K562 (cell line): ENCODE data around the gene PARK7. TPM values are rescaled to one million over a fixed set of nuclear protein-coding genes. Genes with fewer than 3 reads are reported as not detected.

Experiments
- ATAC-seq: fragments of 200-7000 bp; cut with Tn5 transposase; 3 replicates; pipeline ENCODE4 v1.9.1; 2020; ENCODE audit warnings: moderate library complexity
- BruUV-seq: library from RNA; stranded (reverse); fragments of 400-500 nt; replicated peaks from 2 replicates; lab custom pipeline; 2021; lab: Mats Ljungman, UMichigan
- CTCF ChIA-PET: fragments of 300-600 bp; formaldehyde crosslinking; extraction: SDS; loops from one replicate; lab custom pipeline; 2021; ENCODE audit warnings: low intra/inter-chr PET ratio; lab: Yijun Ruan, JAX
- POLR2A ChIA-PET: fragments of 300-600, 350-650 bp; sonication (Branson Sonifier 250); formaldehyde crosslinking; extraction: SDS; loops from one replicate; lab custom pipeline; 2021; ENCODE audit warnings: antibody characterized with exemption, inconsistent platforms; lab: Yijun Ruan, JAX
- DNase-seq, 4 experiments: peaks; one replicate each; pipeline versions ENCODE4 v3.0.0 to v3.0.0-alpha.2; 2011 to 2018; ENCODE audit warnings: low spot score in 3 of 4, mixed read lengths in 3 of 4; ENCODE audit errors: extremely low read depth in 1 of 4
- FAIRE-seq: peaks from 2 replicates; lab custom pipeline; 2011; peaks lifted over from hg19 to GRCh38; lab: Jason Lieb, UNC
- H2AFZ ChIP-seq: 2 replicates; pipeline ENCODE4 v1.6.0; 2011; ENCODE audit warnings: low read depth, low read length, control low read depth, inconsistent platforms
- H3K27ac ChIP-seq: fragments of 200-600 bp; 3 replicates; pipeline ENCODE4 v1.8.0; 2011; ENCODE audit warnings: low read depth, mild to moderate bottlenecking, control low read depth, inconsistent platforms, low read length, moderate library complexity, mixed read lengths; ENCODE audit errors: extremely low read depth
- H3K27me3 ChIP-seq, 2 experiments: fragments of 300-600 bp in 1 of 2; 2 replicates in 1 of 2; 3 replicates in 1 of 2; pipeline versions ENCODE4 v1.6.0 to v1.8.0; 2011; ENCODE audit warnings: inconsistent platforms in 2 of 2, low read length in 2 of 2, mild to moderate bottlenecking in 1 of 2, mixed read lengths in 1 of 2, moderate library complexity in 1 of 2; ENCODE audit not compliant: control insufficient read depth in 2 of 2, insufficient read depth in 2 of 2
- H3K36me3 ChIP-seq: fragments of 300-600 bp; 3 replicates; pipeline ENCODE4 v1.8.0; 2011; ENCODE audit warnings: mild to moderate bottlenecking, low read length, inconsistent platforms; ENCODE audit not compliant: control insufficient read depth, insufficient read depth
- H3K4me1 ChIP-seq, 2 experiments: fragments of 200-600 bp in 1 of 2; replicated peaks in 1 of 2; 2 replicates in 1 of 2; 3 replicates in 1 of 2; pipeline versions ENCODE4 v1.5.1 to v1.8.0; 2011; ENCODE audit warnings: inconsistent platforms in 2 of 2, low read length in 2 of 2, mild to moderate bottlenecking in 1 of 2, mixed read lengths in 1 of 2, moderate library complexity in 1 of 2; ENCODE audit not compliant: control insufficient read depth in 2 of 2, insufficient read depth in 2 of 2
- H3K4me2 ChIP-seq: 2 replicates; pipeline ENCODE4 v1.6.1; 2011; ENCODE audit warnings: low read length, control low read depth, inconsistent platforms, mixed read lengths; ENCODE audit not compliant: insufficient read depth
- H3K4me3 ChIP-seq: fragments of 200-600 bp; sonication (generic), shearing (Covaris generic); 2 replicates; pipeline ENCODE4 v1.5.1; 2016; ENCODE audit warnings: control low read depth, inconsistent platforms
- H3K79me2 ChIP-seq: fragments of 200-600 bp; 3 replicates; pipeline ENCODE4 v1.8.0; 2011; ENCODE audit warnings: low read length, inconsistent platforms; ENCODE audit not compliant: control insufficient read depth, insufficient read depth
- H3K9ac ChIP-seq, 2 experiments: 2 replicates each; pipeline versions ENCODE4 v1.6.0 to v1.6.1; 2011; ENCODE audit warnings: low read depth in 2 of 2, low read length in 2 of 2, control low read depth in 1 of 2, inconsistent platforms in 1 of 2, mild to moderate bottlenecking in 1 of 2, mixed read lengths in 1 of 2; ENCODE audit not compliant: insufficient read depth in 1 of 2
- H3K9me1 ChIP-seq: one replicate; pipeline ENCODE4 v1.6.0; 2011; ENCODE audit warnings: inconsistent platforms, mild to moderate bottlenecking, low read length, moderate library complexity; ENCODE audit not compliant: control insufficient read depth, insufficient read depth
- H3K9me3 ChIP-seq: replicated peaks from 2 replicates; pipeline ENCODE4 v1.5.1; 2011; ENCODE audit warnings: low read depth, low read length, inconsistent platforms; ENCODE audit not compliant: control insufficient read depth, insufficient read depth
- H4K20me1 ChIP-seq: replicated peaks from 2 replicates; pipeline ENCODE4 v1.6.1; 2011; ENCODE audit warnings: low read length, inconsistent platforms, mixed read lengths; ENCODE audit not compliant: control insufficient read depth, insufficient read depth
- AFF1 ChIP-seq, 2 experiments: fragments of 450-650 bp; IDR thresholded peaks; 2 replicates each; pipeline ENCODE4 v1.6.1; 2018; ENCODE audit warnings: mild to moderate bottlenecking in 2 of 2, low read depth in 1 of 2; ENCODE audit not compliant: partially characterized antibody in 2 of 2
- C11orf30 ChIP-seq: fragments of 450-650 bp; IDR thresholded peaks from 2 replicates; pipeline ENCODE4 v1.6.1; 2016; ENCODE audit warnings: low read depth, mild to moderate bottlenecking
- CBX3 ChIP-seq, 2 experiments: IDR thresholded peaks; 1 replicate in 1 of 2; 2 replicates in 1 of 2; pipeline ENCODE4 v1.6.1; 2012; ENCODE audit warnings: inconsistent platforms in 2 of 2, low read length in 2 of 2, borderline replicate concordance in 1 of 2, control low read depth in 1 of 2
- HNRNPL ChIP-seq: fragments of 200-400 bp; formaldehyde crosslinking; IDR thresholded peaks from 2 replicates; pipeline ENCODE4 v1.6.1; 2017; ENCODE audit warnings: low read depth, mild to moderate bottlenecking, low read length
- MAFF ChIP-seq: IDR thresholded peaks from 2 replicates; pipeline ENCODE4 v1.6.1; 2012; ENCODE audit warnings: low read length, improper control_type of control experiment
- MAFK ChIP-seq: IDR thresholded peaks from 2 replicates; pipeline ENCODE4 v1.6.1; 2011; ENCODE audit warnings: low read length, improper control_type of control experiment
- MCM5 ChIP-seq: fragments of 450-650 bp; IDR thresholded peaks from 2 replicates; pipeline ENCODE4 v1.6.1; 2016; ENCODE audit warnings: low read depth
- TEAD4 ChIP-seq, 2 experiments: sonication (generic) in 1 of 2; formaldehyde crosslinking in 1 of 2; IDR thresholded peaks; 2 replicates each; pipeline versions ENCODE4 v1.6.1 to v1.8.0; 2012 to 2022; ENCODE audit warnings: borderline replicate concordance in 1 of 2, inconsistent platforms in 1 of 2, low read length in 1 of 2, mild to moderate bottlenecking in 1 of 2, missing genetic modification reagents in 1 of 2
- ZNF316 ChIP-seq: fragments of 450-650 bp; IDR thresholded peaks from 2 replicates; pipeline ENCODE4 v1.6.1; 2016
- WGBS: fragments of 100-300 bp; shearing (Covaris generic); methylation state at CpG from one replicate; pipeline ENCODE4 v1.1.6; 2016; ENCODE audit warnings: low coverage, mixed read lengths; ENCODE audit not compliant: insufficient coverage; ENCODE audit errors: missing lambda C conversion rate; 5-methylcytosine and 5-hydroxymethylcytosine counted together
- in situ Hi-C: fragments of 300-500 bp; cut with MboI; formaldehyde crosslinking; loops from 4 replicates; pipeline ENCODE4 v1.15.0; 2018; ENCODE audit warnings: inconsistent platforms, mixed read lengths
- intact Hi-C: fragments of 100-400 bp; cut with micrococcal nuclease; formaldehyde crosslinking; loops from 2 replicates; pipeline ENCODE4 v1.14.2; 2022
- polyA plus RNA-seq, 8 experiments: library from polyadenylated mRNA; depleted of rRNA in 4 of 8; stranded (reverse) in 5 of 8; unstranded in 3 of 8; fragments of >200 nt; fragmentation: Nextera tagmentation in 2 of 8; fragmentation: Illumina TruSeq in 1 of 8; extraction: Ambion mirVana in 2 of 8; extraction: Trizol in 1 of 8; gene quantifications; 2 replicates each; pipeline versions ENCODE4 v1.2.1 to v1.2.3, GENCODE V29; 2011 to 2014; ENCODE audit warnings: inconsistent platforms in 1 of 8, missing spikeins in 1 of 8
- total RNA-seq, 7 experiments: library from RNA; depleted of rRNA in 6 of 7; stranded (reverse); fragments of >200 nt in 6 of 7; fragmentation: Illumina TruSeq in 2 of 7; extraction: Trizol in 2 of 7; gene quantifications; 2 replicates each; pipeline versions ENCODE4 v1.2.1 to v1.2.3, GENCODE V29; 2011 to 2021; ENCODE audit warnings: low replicate concordance in 1 of 7
- TF ChIP-seq, protein P1 (sequence below): fragments of 450-650 bp; conservative IDR thresholded peaks from 2 replicates; pipeline ENCODE4 v1.6.1; 2016; ENCODE audit warnings: missing genetic modification characterization, low read depth, mild to moderate bottlenecking, control low read depth, missing compliant biosample characterization
- TF ChIP-seq, protein P2 (sequence below): fragments of 450-650 bp; IDR thresholded peaks from 2 replicates; pipeline ENCODE4 v1.6.1; 2017; ENCODE audit warnings: mild to moderate bottlenecking, moderate library complexity

The PARK7 gene
- total and polyA plus RNA-seq, 9 of the 15 experiments (the other 6 are each of a cell fraction or from before 2014, with no cell fraction given): 374 to 1,298 (median 484) TPM

DNA sequence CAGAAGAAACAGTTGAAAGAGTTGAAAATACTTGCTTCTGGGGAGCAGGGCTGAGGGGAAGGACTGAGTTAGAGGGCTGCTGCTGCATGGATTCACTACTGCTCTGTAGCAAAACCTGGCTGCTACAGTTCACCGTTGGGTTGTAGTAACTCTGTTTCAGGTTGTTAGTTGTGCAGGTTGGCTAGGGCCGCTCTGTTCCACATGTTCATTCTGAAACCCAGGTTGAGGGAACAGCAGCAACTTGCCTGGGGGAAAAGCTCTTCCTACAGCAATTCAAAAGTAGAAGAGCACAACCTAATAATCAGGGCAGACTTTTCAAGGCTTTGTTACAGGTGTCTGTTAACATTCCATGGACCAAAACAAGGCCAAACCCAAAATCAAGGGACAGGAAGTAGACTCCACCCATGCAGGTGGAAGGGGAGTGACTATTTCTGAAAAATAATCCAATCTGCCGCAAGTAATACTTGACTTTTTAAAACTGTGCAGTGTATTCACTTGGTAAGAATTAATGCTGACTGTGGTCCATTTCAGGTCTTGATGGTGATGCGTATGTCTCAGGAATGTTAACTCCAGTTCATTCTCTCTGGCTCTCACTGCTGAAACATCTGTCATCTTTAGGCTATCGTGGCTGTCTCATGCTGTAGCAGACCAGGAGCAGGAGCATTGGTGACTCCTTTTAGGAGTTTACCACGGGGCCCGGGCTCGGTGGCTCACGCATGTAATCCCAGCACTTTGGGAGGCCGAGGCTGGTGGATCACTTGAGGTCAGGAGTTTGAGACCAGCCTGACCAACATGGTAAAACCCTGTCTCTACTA lies 5.1 kb upstream of the PARK7 start:
- ChIA-PET POLR2A (no interaction called here), CTCF (no interaction called here)

More for the DNA sequence above, 5.1 kb upstream of the PARK7 start:
- Histone ChIP-seq H3K4me2 (no peak overlapping the region), H3K4me3 (no peak overlapping the region), H3K79me2 (peaks cover 10% of the 10 kb centered on the region; the same call in 2 of the 3 replicates), H4K20me1 (no peaks in the 10 kb centered on the region), H2AFZ (0 out of 2 replicates have a peak overlapping the region, but pooled peaks have one; percentile 4), H3K9me1 (no peaks in the 10 kb centered on the region), H3K9ac (no peak overlapping the region), H3K27me3 (no peaks in the 10 kb centered on the region), H3K27ac (no peak overlapping the region), H3K36me3 (no peaks in the 10 kb centered on the region), H3K4me1 (peaks cover 10 to 17% of the 10 kb centered on the region in 2 experiments; a peak in 4 of 5 replicates), H3K9me3 (no peaks in the 10 kb centered on the region)
- intact Hi-C loops (no loop called here), in situ Hi-C loops (no loop called here)
- no peak for ATAC-seq
- no peak for DNase-seq
- TF ChIP-seq HNRNPL (no peak), AFF1 (IDR thresholded peaks at IDR 0.05; ENCODE audit: low read depth in 1 of 2, partially characterized antibody in 2 of 2) (no peak), C11orf30 (peak; percentile 72), ZNF316 (peak; percentile 86), MAFF (peak; percentile 61), CBX3 (IDR thresholded peaks at IDR 0.05; ENCODE audit: borderline replicate concordance in 1 of 2, low read length in 2 of 2) (no peak), MAFK (peak; percentile 63), MCM5 (no peak), TEAD4 (IDR thresholded peaks at IDR 0.05; ENCODE audit: low read length) (no peak), TEAD4 (CRISPR knock-in tag; IDR thresholded peaks at IDR 0.05; ENCODE audit: borderline replicate concordance) (no peak)
- TF ChIP-seq, protein P1, sequence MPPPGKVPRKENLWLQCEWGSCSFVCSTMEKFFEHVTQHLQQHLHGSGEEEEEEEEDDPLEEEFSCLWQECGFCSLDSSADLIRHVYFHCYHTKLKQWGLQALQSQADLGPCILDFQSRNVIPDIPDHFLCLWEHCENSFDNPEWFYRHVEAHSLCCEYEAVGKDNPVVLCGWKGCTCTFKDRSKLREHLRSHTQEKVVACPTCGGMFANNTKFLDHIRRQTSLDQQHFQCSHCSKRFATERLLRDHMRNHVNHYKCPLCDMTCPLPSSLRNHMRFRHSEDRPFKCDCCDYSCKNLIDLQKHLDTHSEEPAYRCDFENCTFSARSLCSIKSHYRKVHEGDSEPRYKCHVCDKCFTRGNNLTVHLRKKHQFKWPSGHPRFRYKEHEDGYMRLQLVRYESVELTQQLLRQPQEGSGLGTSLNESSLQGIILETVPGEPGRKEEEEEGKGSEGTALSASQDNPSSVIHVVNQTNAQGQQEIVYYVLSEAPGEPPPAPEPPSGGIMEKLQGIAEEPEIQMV (tag): no peak
- TF ChIP-seq, protein P2, sequence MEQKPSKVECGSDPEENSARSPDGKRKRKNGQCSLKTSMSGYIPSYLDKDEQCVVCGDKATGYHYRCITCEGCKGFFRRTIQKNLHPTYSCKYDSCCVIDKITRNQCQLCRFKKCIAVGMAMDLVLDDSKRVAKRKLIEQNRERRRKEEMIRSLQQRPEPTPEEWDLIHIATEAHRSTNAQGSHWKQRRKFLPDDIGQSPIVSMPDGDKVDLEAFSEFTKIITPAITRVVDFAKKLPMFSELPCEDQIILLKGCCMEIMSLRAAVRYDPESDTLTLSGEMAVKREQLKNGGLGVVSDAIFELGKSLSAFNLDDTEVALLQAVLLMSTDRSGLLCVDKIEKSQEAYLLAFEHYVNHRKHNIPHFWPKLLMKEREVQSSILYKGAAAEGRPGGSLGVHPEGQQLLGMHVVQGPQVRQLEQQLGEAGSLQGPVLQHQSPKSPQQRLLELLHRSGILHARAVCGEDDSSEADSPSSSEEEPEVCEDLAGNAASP: no peak
- WGBS: 61% methylated on average over 10 of the region's 10 CpGs
- FAIRE-seq: no peak
- BruUV-seq: no TSS peak
